22Rv1 (cell line): ENCODE measurements around the gene MGAT5.

ENCODE experiments used
- ZFX ChIP-seq: fragments of 450-650 bp; IDR thresholded peaks from 2 replicates; pipeline ENCODE4 v1.6.1; 2017; ENCODE audit warnings: antibody characterized with exemption, borderline replicate concordance
- TF ChIP-seq, protein P1 (sequence below): fragments of 450-650 bp; IDR thresholded peaks from 2 replicates; pipeline ENCODE4 v1.5.1; 2017; ENCODE audit warnings: mild to moderate bottlenecking

DNA sequence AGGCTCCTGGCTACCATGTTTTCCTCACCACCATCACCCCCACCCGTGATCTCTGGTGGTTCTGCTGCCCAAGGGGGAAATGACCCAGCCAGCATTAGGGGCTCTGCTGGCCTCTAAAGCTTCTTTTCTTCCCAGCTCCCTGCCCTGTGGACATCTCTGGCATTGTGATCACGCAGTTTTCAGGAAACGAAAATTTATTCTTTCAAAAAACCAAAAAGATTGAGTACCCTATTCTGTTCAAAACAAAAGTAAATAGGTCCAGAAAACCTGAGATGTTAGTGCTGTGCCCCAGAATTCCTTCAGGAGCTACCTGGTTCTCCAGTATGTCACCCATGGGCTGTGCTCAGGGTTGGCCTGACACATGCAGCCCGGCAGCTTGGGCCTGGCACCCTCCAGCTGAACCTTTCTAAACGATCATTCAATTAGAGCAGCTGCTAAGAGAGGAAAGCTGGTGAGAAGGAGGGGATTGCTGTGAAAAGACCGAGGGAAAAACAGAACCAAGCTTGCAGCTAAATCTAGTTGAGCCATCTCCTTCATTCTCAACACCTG is 157.5 kb downstream of the MGAT5 start:
- TF ChIP-seq, protein P1, sequence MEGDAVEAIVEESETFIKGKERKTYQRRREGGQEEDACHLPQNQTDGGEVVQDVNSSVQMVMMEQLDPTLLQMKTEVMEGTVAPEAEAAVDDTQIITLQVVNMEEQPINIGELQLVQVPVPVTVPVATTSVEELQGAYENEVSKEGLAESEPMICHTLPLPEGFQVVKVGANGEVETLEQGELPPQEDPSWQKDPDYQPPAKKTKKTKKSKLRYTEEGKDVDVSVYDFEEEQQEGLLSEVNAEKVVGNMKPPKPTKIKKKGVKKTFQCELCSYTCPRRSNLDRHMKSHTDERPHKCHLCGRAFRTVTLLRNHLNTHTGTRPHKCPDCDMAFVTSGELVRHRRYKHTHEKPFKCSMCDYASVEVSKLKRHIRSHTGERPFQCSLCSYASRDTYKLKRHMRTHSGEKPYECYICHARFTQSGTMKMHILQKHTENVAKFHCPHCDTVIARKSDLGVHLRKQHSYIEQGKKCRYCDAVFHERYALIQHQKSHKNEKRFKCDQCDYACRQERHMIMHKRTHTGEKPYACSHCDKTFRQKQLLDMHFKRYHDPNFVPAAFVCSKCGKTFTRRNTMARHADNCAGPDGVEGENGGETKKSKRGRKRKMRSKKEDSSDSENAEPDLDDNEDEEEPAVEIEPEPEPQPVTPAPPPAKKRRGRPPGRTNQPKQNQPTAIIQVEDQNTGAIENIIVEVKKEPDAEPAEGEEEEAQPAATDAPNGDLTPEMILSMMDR: no peak
- no peak for TF ChIP-seq ZFX
